Left lung (tissue), 10 donors: Measurements from ENCODE around the gene SPTLC3. TPM values are rescaled to one million over a fixed set of nuclear protein-coding genes. Genes with fewer than 3 reads are reported as not detected.

ENCODE experiments used
- ATAC-seq: fragments of 200-7000 bp; cut with Tn5 transposase; one replicate; pipeline ENCODE4 v1.9.1; 2020; ENCODE audit warnings: moderate library complexity
- DNase-seq, 4 donors: peaks; one replicate each; pipeline ENCODE4 v3.0.0-alpha.2; 2013 to 2020
- H3K27ac ChIP-seq, 2 donors: fragments of 200-600 bp; sonication (generic) in 1 of 2; one replicate each; pipeline versions ENCODE4 v1.5.0 to v1.8.0; 2020 to 2021
- H3K27me3 ChIP-seq, 2 donors: fragments of 200-600 bp; sonication (generic) in 1 of 2; one replicate each; pipeline versions ENCODE4 v1.5.0 to v1.8.0; 2020 to 2021
- H3K36me3 ChIP-seq, 2 donors: fragments of 200-600 bp; sonication (generic) in 1 of 2; one replicate each; pipeline versions ENCODE4 v1.5.0 to v1.8.0; 2020 to 2021
- H3K4me1 ChIP-seq, 2 donors: fragments of 200-600 bp; one replicate each; pipeline ENCODE4 v1.8.0; 2021
- H3K4me3 ChIP-seq, 2 donors: fragments of 200-600 bp; sonication (generic) in 1 of 2; one replicate each; pipeline versions ENCODE4 v1.5.0 to v1.8.0; 2020 to 2021; ENCODE audit warnings: mild to moderate bottlenecking in 1 of 2
- H3K9me3 ChIP-seq, 2 donors: fragments of 200-600 bp; sonication (generic) in 1 of 2; one replicate each; pipeline versions ENCODE4 v1.5.0 to v1.8.0; 2020 to 2021
- CTCF ChIP-seq, 2 donors: fragments of 200-600 bp; sonication (generic) in 1 of 2; IDR thresholded peaks; one replicate each; pipeline versions ENCODE4 v1.5.0 to v1.8.0; 2021; ENCODE audit warnings: antibody characterized with exemption in 2 of 2
- intact Hi-C, 2 donors: fragments of 100-400 bp; cut with DNase I; formaldehyde crosslinking; loops; one replicate each; pipeline versions ENCODE4 v1.11.2 to v1.14.2; 2022
- polyA plus RNA-seq, 6 donors: library from polyadenylated mRNA; unstranded; fragments of 120-200 nt; gene quantifications; one replicate each; pipeline ENCODE4 v1.2.1, GENCODE V29; 2013; ENCODE audit not compliant: insufficient read length in 6 of 6
- total RNA-seq, 2 donors: library from RNA; stranded (reverse); fragmentation: NEBNext Ultra II Directional; extraction: Animal tissue kit (Norgen Biotek cat#: 25700); gene quantifications; one replicate each; pipeline ENCODE4 v1.2.1, GENCODE V29; 2021
- donor health status: DM: no; HTN: yes; CAD: no.
- donor health status: DM: no; HTN: no; CAD: no.

Gene SPTLC3
- total and polyA plus RNA-seq, 8 donors = 10.4 to 25.0 (median 13.9) TPM

GRCh38 chr20:12998046-12998445, 10.7 kb upstream of the SPTLC3 start:
- H3K36me3 ChIP-seq = no peaks in the 10 kb centered on the region
- H3K4me1 ChIP-seq = no peaks in the 10 kb centered on the region
- ATAC-seq (no peak), DNase-seq (no peak)
- no peaks in the 10 kb centered on the region for H3K27me3 ChIP-seq
- intact Hi-C loops = no loop called here
- H3K9me3 ChIP-seq = no peaks in the 10 kb centered on the region
- no peak overlapping the region for H3K27ac ChIP-seq
- TF ChIP-seq CTCF (IDR thresholded peaks at IDR 0.05) = no peak
- no peak overlapping the region for H3K4me3 ChIP-seq

GRCh38 chr20:12999201-12999600, 9.6 kb upstream of the SPTLC3 start:
- Histone ChIP-seq H3K4me3 (no peak overlapping the region), H3K27ac (no peak overlapping the region), H3K27me3 (no peaks in the 10 kb centered on the region), H3K9me3 (no peaks in the 10 kb centered on the region), H3K36me3 (no peaks in the 10 kb centered on the region), H3K4me1 (no peaks in the 10 kb centered on the region)
- intact Hi-C loops = no loop called here
- DNase-seq (no peak), ATAC-seq (no peak)
- TF ChIP-seq CTCF (IDR thresholded peaks at IDR 0.05) = no peak

- DNase-seq (no peak), ATAC-seq (no peak)
- Histone ChIP-seq H3K4me1 (no peaks in the 10 kb centered on the region), H3K36me3 (no peaks in the 10 kb centered on the region), H3K27ac (no peak overlapping the region), H3K4me3 (no peak overlapping the region), H3K9me3 (no peaks in the 10 kb centered on the region), H3K27me3 (no peaks in the 10 kb centered on the region)
- intact Hi-C loops = no loop called here
- no peak for TF ChIP-seq CTCF (IDR thresholded peaks at IDR 0.05)
Observed at GRCh38 chr20:13002251-13002650, 6.5 kb upstream of the SPTLC3 start.

GRCh38 chr20:13006825-13007224, 1.9 kb upstream of the SPTLC3 start:
- no peak for ATAC-seq
- no peak overlapping the region for H3K4me3 ChIP-seq
- no peak overlapping the region for H3K27ac ChIP-seq
- no peak for TF ChIP-seq CTCF (IDR thresholded peaks at IDR 0.05)
- intact Hi-C loops = no loop called here
- no peaks in the 10 kb centered on the region for H3K9me3 ChIP-seq
- no peak for DNase-seq
- no peaks in the 10 kb centered on the region for H3K27me3 ChIP-seq
- no peaks in the 10 kb centered on the region for H3K36me3 ChIP-seq
- H3K4me1 ChIP-seq = peaks cover 5 to 13% of the 10 kb centered on the region in 2 donors

GRCh38 chr20:13007596-13007995, 1.2 kb upstream of the SPTLC3 start:
- H3K4me3 ChIP-seq = no peak overlapping the region
- no peaks in the 10 kb centered on the region for H3K36me3 ChIP-seq
- no peak overlapping the region for H3K27ac ChIP-seq
- DNase-seq (no peak), ATAC-seq (no peak)
- no peaks in the 10 kb centered on the region for H3K27me3 ChIP-seq
- H3K4me1 ChIP-seq = peaks cover 5 to 14% of the 10 kb centered on the region in 2 donors
- intact Hi-C loops = no loop called here
- TF ChIP-seq CTCF (IDR thresholded peaks at IDR 0.05) = no peak
- no peaks in the 10 kb centered on the region for H3K9me3 ChIP-seq
